Psoas muscle (tissue), 8 donors: Measurements from ENCODE around the gene SLC27A5. TPM values are rescaled to one million over a fixed set of nuclear protein-coding genes. Genes with fewer than 3 reads are reported as not detected.

Experiments
- ATAC-seq, 4 donors: fragments of 200-7000 bp; cut with Tn5 transposase; one replicate each; pipeline ENCODE4 v1.9.1; 2020; ENCODE audit warnings: moderate library complexity in 3 of 4, mild to moderate bottlenecking in 2 of 4
- DNase-seq, 2 donors: peaks; one replicate each; pipeline ENCODE4 v3.0.0-alpha.2; 2020
- H3K27ac ChIP-seq: fragments of 200-600 bp; one replicate; pipeline ENCODE4 v1.8.0; 2022
- H3K27me3 ChIP-seq, 3 donors: fragments of 200-600 bp in 1 of 3; one replicate each; pipeline versions ENCODE4 v1.6.1 to v1.8.0; 2013 to 2022; ENCODE audit warnings: low read length in 2 of 3, mild to moderate bottlenecking in 2 of 3, moderate library complexity in 1 of 3; ENCODE audit not compliant: insufficient read depth in 3 of 3
- H3K36me3 ChIP-seq, 2 donors: fragments of 200-600 bp in 1 of 2; one replicate each; pipeline versions ENCODE4 v1.6.1 to v1.8.0; 2013 to 2022; ENCODE audit warnings: low read depth in 1 of 2, mild to moderate bottlenecking in 1 of 2, moderate library complexity in 1 of 2; ENCODE audit not compliant: insufficient read depth in 1 of 2
- H3K4me1 ChIP-seq: fragments of 200-600 bp; one replicate; pipeline ENCODE4 v1.8.0; 2022
- H3K4me3 ChIP-seq: fragments of 200-600 bp; one replicate; pipeline ENCODE4 v1.8.0; 2022; ENCODE audit warnings: mild to moderate bottlenecking
- H3K9me3 ChIP-seq: fragments of 200-600 bp; one replicate; pipeline ENCODE4 v1.8.0; 2022
- CTCF ChIP-seq: fragments of 200-600 bp; IDR thresholded peaks from one replicate; pipeline ENCODE4 v1.8.0; 2022; ENCODE audit warnings: antibody characterized with exemption
- WGBS, 3 donors: extraction: QIAGEN DNeasy Blood & Tissue Kit; methylation state at CpG; one replicate each; pipeline versions ENCODE4 v1.1.6 to v1.1.7; 2013; 5-methylcytosine and 5-hydroxymethylcytosine counted together
- intact Hi-C, 2 donors: fragments of 100-400 bp; cut with DNase I; formaldehyde crosslinking; loops; one replicate each; pipeline versions ENCODE4 v1.11.0 to v1.14.2; 2022
- polyA plus RNA-seq, 3 donors: library from polyadenylated mRNA; stranded (reverse); fragments of 200-250 nt; gene quantifications; one replicate each; pipeline ENCODE4 v1.2.3, GENCODE V29; 2013
- total RNA-seq, 4 donors: library from RNA; stranded (reverse); fragmentation: NEBNext Ultra II Directional in 2 of 4; extraction: Animal tissue kit (Norgen Biotek cat#: 25700) in 2 of 4; gene quantifications; one replicate each; pipeline versions ENCODE4 v1.2.1 to v1.2.4, GENCODE V29; 2021 to 2023
- donor health status: healthy with polysubstance abuse.
- donor health status: DM: no; HTN: no; CAD: no; lungs with moderate emphysema.
- donor health status: Bipolar disorder and iron deficiency.
- donor health status: healthy.
- donor health status: DM: yes; HTN: yes; CAD: no.
- donor health status: DM: no; HTN: no; CAD: no.
- donor health status: DM: no; HTN: no; CAD: no.
- donor health status: DM: yes; HTN: yes; CAD: no.

SLC27A5 gene
- total and polyA plus RNA-seq, 7 donors, result 3.1 to 11.0 (median 6.1) TPM

- Histone ChIP-seq H3K27ac (no peak overlapping the region), H3K4me3 (no peak overlapping the region), H3K9me3 (no peaks in the 10 kb centered on the region), H3K27me3 (no peaks in the 10 kb centered on the region), H3K4me1 (peaks cover 33% of the 10 kb centered on the region), H3K36me3 (peaks cover 24 to 86% of the 10 kb centered on the region in 2 donors)
- ATAC-seq (no peak), DNase-seq (no peak)
- intact Hi-C loops, result no loop called here
- no peak for TF ChIP-seq CTCF
- WGBS, 3 donors, result 83 to 90% (median 84%) methylated on average over 11 of the region's 11 CpGs
Measured at GRCh38 chr19:58549664-58550361, 38.0 kb upstream of the SLC27A5 start.

GRCh38 chr19:58548859-58549663 is 37.3 kb upstream of the SLC27A5 start:
- ATAC-seq (no peak), DNase-seq (no peak)
- Histone ChIP-seq H3K4me1 (peaks cover 30% of the 10 kb centered on the region), H3K27ac (no peak overlapping the region), H3K4me3 (no peak overlapping the region), H3K9me3 (no peaks in the 10 kb centered on the region), H3K36me3 (peaks cover 24 to 86% of the 10 kb centered on the region in 2 donors), H3K27me3 (no peaks in the 10 kb centered on the region)
- TF ChIP-seq CTCF, result no peak
- intact Hi-C loops, result no loop called here
- WGBS, 3 donors, result 84 to 93% (median 90%) methylated on average over 20 of the region's 20 CpGs

GRCh38 chr19:58547323-58548312 is 35.8 kb upstream of the SLC27A5 start:
- Histone ChIP-seq H3K4me3 (no peak overlapping the region), H3K27me3 (no peaks in the 10 kb centered on the region), H3K4me1 (peaks cover 20% of the 10 kb centered on the region), H3K9me3 (no peaks in the 10 kb centered on the region), H3K36me3 (peaks cover 24 to 74% of the 10 kb centered on the region in 2 donors), H3K27ac (no peak overlapping the region)
- intact Hi-C loops, result no loop called here
- WGBS, 3 donors, result 88 to 94% (median 89%) methylated on average over 18 of the region's 18 CpGs
- no peak for TF ChIP-seq CTCF
- no peak for ATAC-seq
- DNase-seq, result no peak

- Histone ChIP-seq H3K4me1 (peaks cover 20% of the 10 kb centered on the region), H3K9me3 (no peaks in the 10 kb centered on the region), H3K27me3 (no peaks in the 10 kb centered on the region), H3K27ac (no peak overlapping the region), H3K36me3 (peaks cover 24 to 59% of the 10 kb centered on the region in 2 donors), H3K4me3 (peak overlapping the region; percentile 95)
- WGBS, 3 donors, result 14 to 21% (median 19%) methylated on average over 1 of the region's 1 CpG
- DNase-seq, result no peak
- TF ChIP-seq CTCF, result no peak
- intact Hi-C loops, result no loop called here
- no peak for ATAC-seq
Measured at GRCh38 chr19:58546019-58546530, 34.3 kb upstream of the SLC27A5 start.
